CD8-positive, alpha-beta memory T cell (primary cell): ENCODE data around the gene TSPAN10. TPM values are rescaled to one million over a fixed set of nuclear protein-coding genes. Genes with fewer than 3 reads are reported as not detected.
A peak's percentile ranks its signal among the peaks of the same experiment; 100 is the strongest.

Experiments
- CTCF ChIA-PET: fragments of 350-600 bp; sonication (Branson Sonifier 250); formaldehyde crosslinking; loops from one replicate; lab custom pipeline; 2021; ENCODE audit warnings: antibody characterized with exemption; lab: Charles Lee
- POLR2A ChIA-PET: fragments of 350-600 bp; sonication (Branson Sonifier 250); formaldehyde crosslinking; loops from one replicate; lab custom pipeline; 2021; ENCODE audit warnings: antibody characterized with exemption; lab: Charles Lee
- DNase-seq, 5 donors: peaks; one replicate each; pipeline versions ENCODE4 v3.0.0 to v3.0.0-alpha.2; 2020 to 2022; ENCODE audit warnings: mixed read lengths in 1 of 5
- H3K27ac ChIP-seq: one replicate; pipeline ENCODE4 v1.7.0; 2013; ENCODE audit warnings: low read depth, mild to moderate bottlenecking, low read length, moderate library complexity
- H3K27me3 ChIP-seq: 2 replicates; pipeline ENCODE4 v1.7.0; 2013; ENCODE audit warnings: low read length, mild to moderate bottlenecking; ENCODE audit not compliant: insufficient read depth, poor library complexity, severe bottlenecking
- H3K36me3 ChIP-seq: 2 replicates; pipeline ENCODE4 v1.7.0; 2013; ENCODE audit warnings: mild to moderate bottlenecking, low read length, moderate library complexity; ENCODE audit not compliant: insufficient read depth
- H3K4me1 ChIP-seq: 2 replicates; pipeline ENCODE4 v1.7.0; 2013; ENCODE audit warnings: mild to moderate bottlenecking, low read length, moderate library complexity; ENCODE audit not compliant: insufficient read depth
- H3K4me3 ChIP-seq: 2 replicates; pipeline ENCODE4 v1.7.0; 2013; ENCODE audit warnings: mild to moderate bottlenecking, low read length
- H3K9me3 ChIP-seq: 2 replicates; pipeline ENCODE4 v1.7.0; 2013; ENCODE audit warnings: mild to moderate bottlenecking, low read length
- H3K27ac Mint-ChIP-seq, 8 donors: one replicate each; pipeline ENCODE4 v1.8.0; 2020 to 2021; ENCODE audit warnings: mixed read lengths in 8 of 8, mild to moderate bottlenecking in 6 of 8, inconsistent platforms in 3 of 8, moderate library complexity in 3 of 8
- H3K27me3 Mint-ChIP-seq, 2 donors: one replicate each; pipeline ENCODE4 v1.8.0; 2020 to 2021; ENCODE audit warnings: mixed read lengths in 2 of 2, mild to moderate bottlenecking in 1 of 2, moderate library complexity in 1 of 2
- H3K36me3 Mint-ChIP-seq, 3 donors: one replicate each; pipeline ENCODE4 v1.8.0; 2020 to 2021; ENCODE audit warnings: mixed read lengths in 3 of 3, inconsistent platforms in 1 of 3, mild to moderate bottlenecking in 1 of 3
- H3K4me1 Mint-ChIP-seq, 3 donors: one replicate each; pipeline ENCODE4 v1.8.0; 2020 to 2021; ENCODE audit warnings: mixed read lengths in 3 of 3, inconsistent platforms in 1 of 3, mild to moderate bottlenecking in 1 of 3
- H3K4me3 Mint-ChIP-seq, 7 donors: one replicate each; pipeline ENCODE4 v1.8.0; 2020 to 2021; ENCODE audit warnings: mixed read lengths in 7 of 7, mild to moderate bottlenecking in 6 of 7, moderate library complexity in 4 of 7, inconsistent platforms in 2 of 7
- H3K9me3 Mint-ChIP-seq, 5 donors: one replicate each; pipeline ENCODE4 v1.8.0; 2020 to 2022; ENCODE audit warnings: mixed read lengths in 5 of 5, mild to moderate bottlenecking in 3 of 5, moderate library complexity in 2 of 5, inconsistent platforms in 1 of 5
- polyA plus RNA-seq: library from polyadenylated mRNA; unstranded; fragments of 300-500 nt; fragmentation: Illumina TruSeq; gene quantifications from one replicate; pipeline ENCODE4 v1.2.3, GENCODE V29; 2021
- total RNA-seq, 2 experiments: library from RNA; stranded (reverse); gene quantifications; one replicate each; pipeline ENCODE4 v1.2.3, GENCODE V29; 2021

The TSPAN10 gene
- total and polyA plus RNA-seq, 3 experiments from 2014 or later = 0.31 to 0.49 (median 0.31) TPM

DNA sequence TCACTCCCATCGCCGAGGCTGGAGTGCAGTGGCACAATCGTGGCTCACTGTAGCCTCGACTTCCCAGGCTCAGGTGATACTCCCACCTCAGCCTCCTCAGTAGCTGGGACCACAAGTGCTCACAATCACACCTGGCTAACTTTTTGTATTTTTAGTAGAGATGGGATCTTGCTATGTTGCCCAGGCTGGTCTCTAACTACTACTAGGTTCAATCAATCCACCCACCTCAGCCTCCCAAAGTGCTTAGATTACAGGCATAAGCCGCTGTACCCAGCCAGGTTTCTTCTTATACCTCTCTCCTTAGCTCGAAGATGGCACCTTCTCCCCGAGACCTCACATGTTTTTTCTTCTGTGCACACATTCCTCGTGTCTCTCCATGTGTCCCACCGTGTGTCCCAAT is 3.0 kb downstream of the TSPAN10 start:
- Histone ChIP-seq H3K36me3 (no peaks in the 10 kb centered on the region), H3K4me1 (peaks cover 14% of the 10 kb centered on the region), H3K27ac (no peak overlapping the region), H3K9me3 (no peaks in the 10 kb centered on the region), H3K27me3 (no peaks in the 10 kb centered on the region), H3K4me3 (no peak overlapping the region)
- Mint-ChIP-seq H3K36me3 (peaks cover 0 to 2% (median 0%) of the 10 kb centered on the region in 3 donors), H3K27me3 (peaks cover 0 to 1% of the 10 kb centered on the region in 2 donors), H3K27ac (peak overlapping the region in 1 of 8 donors; percentile 65), H3K9me3 (no peaks in the 10 kb centered on the region), H3K4me3 (peak overlapping the region in 1 of 7 donors; percentile 31), H3K4me1 (peaks cover 12 to 13% (median 12%) of the 10 kb centered on the region in 3 donors)
- ChIA-PET CTCF (no interaction called here), POLR2A (no interaction called here)
- DNase-seq = no peak

DNA sequence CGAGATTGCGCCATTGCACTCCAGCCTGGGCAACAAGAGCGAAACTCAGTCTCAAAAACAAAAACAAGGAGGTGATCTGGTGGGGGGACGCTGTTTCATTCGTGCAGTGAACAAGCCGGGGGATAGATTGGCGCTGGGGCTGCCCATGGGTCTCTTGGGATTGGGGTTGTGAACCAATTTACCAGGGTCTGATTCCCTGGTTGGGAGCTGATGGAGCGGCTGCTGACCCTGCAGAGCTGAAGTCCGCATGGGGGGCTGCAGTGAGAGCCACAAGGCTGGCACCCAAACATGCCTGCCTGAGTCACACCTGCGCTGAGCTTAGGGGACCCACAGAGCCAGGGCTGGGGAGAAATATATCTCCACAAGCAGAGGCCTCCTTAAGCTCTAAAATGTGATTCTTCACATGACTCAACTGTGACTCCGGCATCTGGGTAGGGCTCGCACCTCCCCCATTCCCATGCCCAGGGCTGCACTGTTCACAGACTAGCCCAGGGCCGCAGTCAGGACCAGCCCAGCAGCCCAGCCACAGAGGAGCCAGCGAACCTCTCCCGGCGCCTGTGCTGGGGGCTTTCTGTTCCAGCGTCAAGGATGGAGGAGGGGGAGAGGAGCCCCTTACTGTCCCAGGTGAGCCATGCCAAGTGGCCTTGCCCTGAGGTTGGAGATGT is 5.0 kb downstream of the TSPAN10 start:
- Mint-ChIP-seq H3K4me3 (no peak overlapping the region), H3K27ac (no peak overlapping the region), H3K27me3 (peaks cover 0 to 1% of the 10 kb centered on the region in 2 donors), H3K9me3 (no peaks in the 10 kb centered on the region), H3K4me1 (peaks cover 0 to 2% (median 0%) of the 10 kb centered on the region in 3 donors), H3K36me3 (no peaks in the 10 kb centered on the region)
- no peak overlapping the region for H3K4me3 ChIP-seq
- no peaks in the 10 kb centered on the region for H3K36me3 ChIP-seq
- DNase-seq = no peak
- ChIA-PET POLR2A (no interaction called here), CTCF (no interaction called here)
- no peaks in the 10 kb centered on the region for H3K4me1 ChIP-seq
- H3K27ac ChIP-seq = no peak overlapping the region
- no peaks in the 10 kb centered on the region for H3K27me3 ChIP-seq
- no peaks in the 10 kb centered on the region for H3K9me3 ChIP-seq

DNA sequence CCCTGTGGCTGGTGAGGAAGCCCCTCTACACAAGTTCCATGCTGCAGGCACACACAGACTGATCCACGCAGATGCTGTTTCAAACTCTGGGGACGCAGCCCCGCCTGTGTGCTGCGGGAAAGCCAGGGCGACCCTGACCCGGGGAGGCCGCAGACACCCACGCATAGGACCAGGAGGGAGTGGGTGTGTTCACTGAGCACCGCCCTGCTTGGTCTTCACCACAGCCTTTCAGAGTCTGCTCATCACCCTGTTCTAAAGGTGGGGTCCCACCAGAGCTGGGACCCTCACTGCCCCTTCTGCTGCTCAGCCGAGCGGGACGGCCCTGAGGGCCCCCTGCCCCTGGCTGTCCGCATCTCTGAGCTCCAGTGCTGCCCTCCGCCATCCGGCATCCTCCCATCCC is 7.5 kb downstream of the TSPAN10 start:
- Histone ChIP-seq H3K4me1 (no peaks in the 10 kb centered on the region), H3K36me3 (no peaks in the 10 kb centered on the region), H3K4me3 (no peak overlapping the region), H3K27me3 (no peaks in the 10 kb centered on the region), H3K9me3 (no peaks in the 10 kb centered on the region), H3K27ac (no peak overlapping the region)
- no peak overlapping the region for H3K4me3 Mint-ChIP-seq
- H3K9me3 Mint-ChIP-seq = no peaks in the 10 kb centered on the region
- no peaks in the 10 kb centered on the region for H3K36me3 Mint-ChIP-seq
- ChIA-PET CTCF (no interaction called here), POLR2A (no interaction called here)
- no peaks in the 10 kb centered on the region for H3K4me1 Mint-ChIP-seq
- H3K27ac Mint-ChIP-seq = no peak overlapping the region
- DNase-seq = no peak
- H3K27me3 Mint-ChIP-seq = peaks cover 12 to 16% of the 10 kb centered on the region in 2 donors

DNA sequence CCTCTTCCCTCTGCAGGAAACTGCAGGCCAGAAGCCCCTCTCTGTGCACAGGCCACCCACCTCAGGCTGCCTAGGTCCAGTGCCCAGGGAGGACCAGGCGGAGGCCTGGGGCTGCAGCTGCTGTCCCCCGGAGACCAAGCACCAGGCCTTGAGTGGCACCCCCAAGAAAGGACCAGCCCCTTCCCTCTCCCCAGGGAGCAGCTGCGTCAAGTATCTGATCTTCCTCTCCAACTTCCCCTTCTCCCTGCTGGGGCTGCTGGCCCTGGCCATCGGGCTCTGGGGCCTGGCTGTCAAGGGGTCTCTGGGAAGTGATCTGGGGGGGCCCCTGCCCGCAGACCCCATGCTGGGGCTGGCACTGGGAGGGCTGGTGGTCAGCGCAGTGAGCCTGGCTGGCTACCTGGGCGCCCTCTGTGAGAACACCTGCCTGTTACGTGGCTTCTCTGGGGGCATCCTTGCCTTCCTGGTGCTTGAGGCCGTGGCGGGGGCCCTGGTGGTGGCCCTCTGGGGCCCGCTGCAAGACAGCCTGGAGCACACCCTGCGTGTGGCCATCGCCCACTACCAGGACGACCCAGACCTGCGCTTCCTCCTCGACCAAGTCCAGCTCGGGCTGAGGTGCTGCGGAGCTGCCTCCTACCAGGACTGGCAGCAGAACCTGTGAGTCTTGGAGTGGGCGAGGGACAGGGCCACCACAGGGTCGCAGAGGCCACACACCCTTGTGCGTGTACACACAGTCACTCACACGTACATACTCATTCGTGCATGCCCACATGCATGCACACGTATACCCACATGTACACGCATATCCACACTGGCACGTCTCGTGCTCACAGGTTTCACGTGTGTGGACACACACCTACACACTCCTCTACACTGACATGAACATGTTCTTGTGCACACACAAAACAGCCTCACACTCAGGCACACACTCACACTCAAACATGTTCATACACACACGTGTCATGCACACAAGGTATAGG is 8.3 kb downstream of the TSPAN10 start:
- H3K4me1 Mint-ChIP-seq = no peaks in the 10 kb centered on the region
- no peak overlapping the region for H3K4me3 Mint-ChIP-seq
- peaks cover 16 to 22% of the 10 kb centered on the region in 2 donors for H3K27me3 Mint-ChIP-seq
- H3K36me3 ChIP-seq = no peaks in the 10 kb centered on the region
- no peaks in the 10 kb centered on the region for H3K9me3 ChIP-seq
- ChIA-PET POLR2A (no interaction called here), CTCF (interaction anchor here (1.2 kb wide), 1 partner anchor 11 kb away, joined by 3 read pairs; the partner anchor contains the start of gene PDE6G)
- no peak overlapping the region for H3K4me3 ChIP-seq
- H3K27ac ChIP-seq = no peak overlapping the region
- DNase-seq = no peak
- no peaks in the 10 kb centered on the region for H3K9me3 Mint-ChIP-seq
- H3K36me3 Mint-ChIP-seq = no peaks in the 10 kb centered on the region
- H3K27ac Mint-ChIP-seq = peak overlapping the region in 1 of 8 donors; percentile 12
- H3K4me1 ChIP-seq = no peaks in the 10 kb centered on the region
- no peaks in the 10 kb centered on the region for H3K27me3 ChIP-seq

DNA sequence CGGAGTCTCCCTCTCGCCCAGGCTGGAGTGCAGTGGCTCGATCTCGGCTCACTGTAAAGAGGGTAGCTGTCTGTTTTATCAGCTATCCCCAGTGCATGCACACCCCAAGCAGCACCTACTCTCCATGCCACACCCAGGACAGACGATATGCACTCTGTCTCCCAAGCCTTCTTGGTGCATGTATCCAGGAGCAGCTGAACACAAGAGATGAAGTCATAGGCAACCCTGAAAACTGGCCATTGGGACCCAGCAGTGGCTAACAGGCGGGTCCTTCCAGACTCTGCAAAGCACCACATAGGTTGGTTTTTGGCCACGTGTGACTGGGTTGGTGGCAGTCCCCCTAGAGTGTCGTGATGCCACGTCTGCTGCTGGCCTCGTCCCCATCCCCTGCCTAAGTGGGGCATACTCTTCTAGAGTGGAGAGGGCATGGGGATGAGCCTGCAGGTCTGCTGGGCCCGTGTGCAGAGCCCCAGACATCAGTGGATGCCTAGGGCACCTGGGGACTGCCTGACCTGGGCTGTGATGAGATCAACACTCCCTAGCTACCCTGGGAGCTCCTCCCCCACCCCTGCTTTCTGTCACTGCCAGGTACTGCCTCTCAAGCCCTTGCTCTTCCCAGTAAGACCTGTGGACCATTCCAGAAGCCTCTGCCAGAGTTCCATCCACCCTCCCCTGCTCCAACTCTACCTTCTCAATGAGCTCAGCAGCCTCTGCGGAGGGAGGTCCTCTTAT is 10.0 kb downstream of the TSPAN10 start:
- Histone ChIP-seq H3K9me3 (no peaks in the 10 kb centered on the region), H3K4me1 (no peaks in the 10 kb centered on the region), H3K27ac (no peak overlapping the region), H3K4me3 (no peak overlapping the region), H3K27me3 (no peaks in the 10 kb centered on the region), H3K36me3 (no peaks in the 10 kb centered on the region)
- Mint-ChIP-seq H3K9me3 (no peaks in the 10 kb centered on the region), H3K4me3 (no peak overlapping the region), H3K4me1 (peaks cover 0 to 3% (median 0%) of the 10 kb centered on the region in 3 donors), H3K36me3 (peaks cover 0 to 4% (median 0%) of the 10 kb centered on the region in 3 donors), H3K27me3 (peaks cover 21 to 24% of the 10 kb centered on the region in 2 donors), H3K27ac (no peak overlapping the region)
- POLR2A ChIA-PET = interaction anchor here (0.8 kb wide), 1 partner anchor 22 kb away, joined by 5 read pairs; no protein-coding TSS in a partner anchor
- CTCF ChIA-PET = interaction anchor here (1.2 kb wide), 1 partner anchor 9 kb away, joined by 3 read pairs; the partner anchor contains the start of gene PDE6G
- DNase-seq = no peak

DNA sequence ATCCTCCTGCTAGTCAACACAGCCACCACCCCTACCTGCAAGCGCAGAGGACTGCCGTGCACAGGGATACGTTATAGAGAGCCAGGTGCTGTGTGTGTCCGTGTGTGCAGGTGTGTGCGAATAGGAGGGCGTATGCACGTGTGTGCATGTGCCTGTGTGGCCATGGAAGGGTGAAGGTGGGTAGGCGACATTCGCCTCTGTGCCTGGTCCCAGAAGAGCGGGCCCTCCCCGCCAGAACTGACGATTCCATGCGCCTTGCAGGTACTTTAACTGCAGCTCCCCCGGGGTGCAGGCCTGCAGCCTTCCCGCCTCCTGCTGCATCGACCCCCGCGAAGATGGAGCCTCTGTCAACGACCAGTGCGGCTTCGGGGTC is 10.6 kb downstream of the TSPAN10 start:
- H3K36me3 ChIP-seq = no peaks in the 10 kb centered on the region
- no peak overlapping the region for H3K4me3 Mint-ChIP-seq
- no peak for DNase-seq
- peaks cover 0 to 4% (median 0%) of the 10 kb centered on the region in 3 donors for H3K36me3 Mint-ChIP-seq
- POLR2A ChIA-PET = interaction anchor here (0.8 kb wide), 1 partner anchor 23 kb away, joined by 5 read pairs; no protein-coding TSS in a partner anchor
- no peaks in the 10 kb centered on the region for H3K27me3 ChIP-seq
- H3K27ac ChIP-seq = no peak overlapping the region
- no peaks in the 10 kb centered on the region for H3K9me3 Mint-ChIP-seq
- no peak overlapping the region for H3K4me3 ChIP-seq
- CTCF ChIA-PET = no interaction called here
- no peak overlapping the region for H3K27ac Mint-ChIP-seq
- peaks cover 21 to 25% of the 10 kb centered on the region in 2 donors for H3K27me3 Mint-ChIP-seq
- H3K4me1 Mint-ChIP-seq = peaks cover 0 to 3% (median 0%) of the 10 kb centered on the region in 3 donors
- H3K4me1 ChIP-seq = no peaks in the 10 kb centered on the region
- H3K9me3 ChIP-seq = no peaks in the 10 kb centered on the region

DNA sequence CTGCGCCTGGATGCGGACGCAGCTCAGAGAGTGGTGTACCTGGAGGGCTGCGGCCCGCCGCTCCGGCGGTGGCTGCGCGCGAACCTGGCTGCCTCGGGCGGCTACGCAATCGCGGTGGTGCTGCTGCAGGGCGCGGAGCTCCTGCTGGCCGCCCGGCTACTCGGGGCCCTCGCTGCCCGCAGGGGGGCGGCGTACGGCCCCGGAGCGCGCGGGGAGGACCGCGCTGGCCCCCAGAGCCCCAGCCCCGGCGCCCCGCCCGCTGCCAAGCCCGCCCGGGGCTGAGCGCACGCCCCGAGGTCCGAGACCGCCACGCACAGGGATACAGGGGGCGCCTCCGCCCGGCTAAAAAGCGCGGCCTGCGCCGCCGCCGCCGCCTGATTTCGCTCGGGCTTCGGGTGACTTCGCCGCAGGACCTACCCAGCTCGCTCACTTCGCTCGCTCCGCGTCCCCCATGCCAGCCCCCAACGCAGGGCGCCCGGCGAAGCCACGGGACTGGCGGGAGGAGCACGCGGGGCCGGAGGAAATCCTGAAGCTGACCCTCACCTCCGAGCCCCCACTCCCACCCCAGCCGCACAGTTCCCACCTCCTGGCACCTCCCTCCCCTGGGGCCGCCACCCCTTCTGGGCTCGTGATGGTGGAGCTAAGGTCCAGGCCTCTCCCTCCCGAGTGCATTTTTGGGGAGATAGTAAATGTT is 11.2 kb downstream of the TSPAN10 start:
- Mint-ChIP-seq H3K9me3 (no peaks in the 10 kb centered on the region), H3K27ac (no peak overlapping the region), H3K4me3 (no peak overlapping the region), H3K4me1 (peaks cover 0 to 8% (median 0%) of the 10 kb centered on the region in 3 donors), H3K36me3 (peaks cover 0 to 4% (median 0%) of the 10 kb centered on the region in 3 donors), H3K27me3 (peaks cover 22 to 25% of the 10 kb centered on the region in 2 donors)
- H3K27ac ChIP-seq = no peak overlapping the region
- H3K4me3 ChIP-seq = no peak overlapping the region
- no peaks in the 10 kb centered on the region for H3K27me3 ChIP-seq
- peaks cover 2% of the 10 kb centered on the region for H3K4me1 ChIP-seq
- no peaks in the 10 kb centered on the region for H3K9me3 ChIP-seq
- no peaks in the 10 kb centered on the region for H3K36me3 ChIP-seq
- ChIA-PET CTCF (no interaction called here), POLR2A (interaction anchor here (0.8 kb wide), 1 partner anchor 23 kb away, joined by 5 read pairs; no protein-coding TSS in a partner anchor)
- DNase-seq = no peak
